ENCODE results near the gene EFNB2. TPM values are rescaled to one million over a fixed set of nuclear protein-coding genes. Genes with fewer than 3 reads are reported as not detected.

Gene EFNB2
- total and polyA plus RNA-seq, 11 donors = 7.3 to 20.2 (median 12.7) TPM

DNA sequence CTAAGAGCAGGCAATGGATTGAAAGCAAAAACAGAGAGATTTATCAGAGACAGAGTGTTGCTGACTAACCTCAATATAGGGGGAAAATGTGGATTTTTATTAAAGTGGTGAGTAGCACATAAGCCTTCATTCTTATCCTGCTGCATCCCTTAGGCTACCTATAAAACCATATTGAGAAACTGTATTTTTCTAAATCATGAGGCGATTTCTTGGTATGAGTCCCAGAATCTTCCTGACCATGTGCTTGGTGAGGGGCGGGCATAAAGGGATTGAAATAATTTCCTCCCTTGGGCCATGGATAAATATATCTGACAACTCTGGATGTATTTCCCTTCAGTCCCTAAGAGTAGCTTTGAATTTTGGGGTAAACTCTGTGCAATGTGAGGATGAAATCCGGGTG is 72.8 kb downstream of the EFNB2 start:
- TF ChIP-seq POLR2A (IDR thresholded peaks at IDR 0.05) = no peak
- TF ChIP-seq CTCF (IDR thresholded peaks at IDR 0.05) = no peak
- Histone ChIP-seq H3K9me3 (no peaks in the 10 kb centered on the region), H3K4me3 (peak overlapping the region in 2 of 12 donors; percentile 3 to 30), H3K27ac (no peak overlapping the region), H3K4me1 (no peaks in the 10 kb centered on the region), H3K36me3 (no peaks in the 10 kb centered on the region), H3K27me3 (no peaks in the 10 kb centered on the region)
- DNase-seq = no peak
- no peak for ATAC-seq
- intact Hi-C loops (cut with DNase I) = no loop called here
- WGBS, 4 donors = 51 to 72% (median 55%) methylated on average over 3 of the region's 3 CpGs

- ATAC-seq (no peak), DNase-seq (no peak)
- H3K4me1 ChIP-seq = no peaks in the 10 kb centered on the region
- H3K36me3 ChIP-seq = no peaks in the 10 kb centered on the region
- intact Hi-C loops (cut with DNase I) = no loop called here
- TF ChIP-seq CTCF (IDR thresholded peaks at IDR 0.05) = no peak
- no peak for TF ChIP-seq POLR2A (IDR thresholded peaks at IDR 0.05)
- no peak overlapping the region for H3K27ac ChIP-seq
- no peak overlapping the region for H3K4me3 ChIP-seq
- WGBS, 4 donors = 60 to 86% (median 72%) methylated on average over 3 of the region's 3 CpGs
- no peaks in the 10 kb centered on the region for H3K27me3 ChIP-seq
- no peaks in the 10 kb centered on the region for H3K9me3 ChIP-seq
Observed at GRCh38 chr13:106455777-106456176, 79.7 kb downstream of the EFNB2 start.

DNA sequence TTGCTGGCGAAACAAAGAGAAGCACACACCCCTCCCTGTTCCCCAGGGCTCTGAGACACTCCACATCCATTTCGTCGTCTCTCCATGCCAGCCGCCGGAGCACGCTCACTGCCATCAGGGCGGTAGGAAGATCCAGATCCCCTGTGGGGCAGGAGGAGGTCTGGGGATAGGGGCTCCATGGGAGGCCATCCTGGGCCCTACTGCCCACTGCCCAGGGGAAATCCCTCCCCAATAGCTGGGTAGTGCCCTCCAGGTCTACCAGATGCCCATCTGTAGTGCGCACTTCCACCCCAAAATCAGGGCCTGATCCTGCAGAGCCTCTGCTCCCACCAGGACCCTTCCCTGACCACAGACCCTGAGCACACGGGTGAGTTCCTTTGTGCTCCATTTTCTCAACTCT is 80.3 kb downstream of the EFNB2 start:
- H3K9me3 ChIP-seq = no peaks in the 10 kb centered on the region
- ATAC-seq = no peak
- H3K27me3 ChIP-seq = no peaks in the 10 kb centered on the region
- 92 to 96% (median 96%) methylated on average over 9 of the region's 9 CpGs for WGBS, 4 donors
- H3K27ac ChIP-seq = no peak overlapping the region
- no peak for TF ChIP-seq POLR2A (IDR thresholded peaks at IDR 0.05)
- TF ChIP-seq CTCF (IDR thresholded peaks at IDR 0.05) = no peak
- intact Hi-C loops (cut with DNase I) = no loop called here
- DNase-seq = no peak
- no peak overlapping the region for H3K4me3 ChIP-seq
- H3K4me1 ChIP-seq = no peaks in the 10 kb centered on the region
- H3K36me3 ChIP-seq = no peaks in the 10 kb centered on the region

DNA sequence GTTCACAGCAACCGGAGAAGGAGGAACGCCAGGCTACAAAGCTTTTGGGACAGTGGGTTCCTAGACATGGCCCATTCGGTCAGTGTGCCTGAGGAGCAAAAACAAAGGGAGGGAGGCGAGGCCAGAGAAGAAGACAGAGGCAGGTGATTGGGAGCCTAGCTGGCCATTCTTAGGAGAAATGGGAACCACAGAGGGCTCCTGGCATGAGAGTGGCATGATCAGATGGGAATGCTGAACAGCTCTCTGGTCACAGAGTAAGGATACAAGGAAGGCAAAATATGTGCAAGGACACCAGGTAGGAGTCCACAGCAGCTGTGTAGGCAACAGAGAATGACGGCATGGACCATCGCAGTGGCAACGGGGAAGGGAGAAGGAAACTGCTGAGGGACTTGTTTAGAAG is 82.4 kb downstream of the EFNB2 start:
- no peak for DNase-seq
- no peaks in the 10 kb centered on the region for H3K27me3 ChIP-seq
- H3K4me3 ChIP-seq = no peak overlapping the region
- H3K27ac ChIP-seq = no peak overlapping the region
- no peaks in the 10 kb centered on the region for H3K4me1 ChIP-seq
- H3K36me3 ChIP-seq = no peaks in the 10 kb centered on the region
- H3K9me3 ChIP-seq = no peaks in the 10 kb centered on the region
- TF ChIP-seq POLR2A (IDR thresholded peaks at IDR 0.05) (no peak), CTCF (IDR thresholded peaks at IDR 0.05) (no peak)
- intact Hi-C loops (cut with DNase I) = no loop called here
- WGBS, 4 donors = 94 to 98% (median 96%) methylated on average over 7 of the region's 7 CpGs
- no peak for ATAC-seq
